LNCaP clone FGC (cell line): Measurements from ENCODE around the gene SUPT16H.

Experiments
- DNase-seq: peaks from one replicate; pipeline ENCODE4 v3.0.0-alpha.2; 2011; ENCODE audit warnings: low read depth
- H3K4me3 ChIP-seq: 2 replicates; pipeline ENCODE4 v1.5.1; 2011; ENCODE audit warnings: mild to moderate bottlenecking, low read depth, low read length, control low read depth
- CTCF ChIP-seq: IDR thresholded peaks from 2 replicates; pipeline ENCODE4 v1.5.1; 2012; ENCODE audit warnings: mild to moderate bottlenecking; ENCODE audit not compliant: control insufficient read depth, insufficient read depth; ENCODE audit errors: extremely low read depth

SUPT16H gene

GRCh38 chr14:21369949-21370679 is 13.7 kb downstream of the SUPT16H start:
- DNase-seq: no peak
- no peak overlapping the region for H3K4me3 ChIP-seq
- TF ChIP-seq CTCF: no peak

GRCh38 chr14:21367582-21368144 is 16.2 kb downstream of the SUPT16H start:
- DNase-seq: no peak
- H3K4me3 ChIP-seq: no peak overlapping the region
- no peak for TF ChIP-seq CTCF

GRCh38 chr14:21356511-21356910 is 27.3 kb downstream of the SUPT16H start:
- no peak overlapping the region for H3K4me3 ChIP-seq
- no peak for DNase-seq
- TF ChIP-seq CTCF: no peak

GRCh38 chr14:21352587-21352986 is 31.2 kb downstream of the SUPT16H start:
- no peak for TF ChIP-seq CTCF
- no peak for DNase-seq
- no peak overlapping the region for H3K4me3 ChIP-seq

GRCh38 chr14:21350539-21350938 is 33.3 kb downstream of the SUPT16H start:
- no peak for TF ChIP-seq CTCF
- no peak overlapping the region for H3K4me3 ChIP-seq
- DNase-seq: no peak

- DNase-seq: no peak
- no peak for TF ChIP-seq CTCF
- H3K4me3 ChIP-seq: no peak overlapping the region
Measured at GRCh38 chr14:21347201-21347600, 36.6 kb downstream of the SUPT16H start.

GRCh38 chr14:21346532-21347135 is 37.2 kb downstream of the SUPT16H start:
- no peak for DNase-seq
- no peak overlapping the region for H3K4me3 ChIP-seq
- TF ChIP-seq CTCF: no peak
